GM21515 (cell line): ENCODE measurements around the gene RAMP1.
A peak's percentile ranks its signal among the peaks of the same experiment; 100 is the strongest.

Source experiments
- ATAC-seq: cut with Tn5 transposase; IDR thresholded peaks from one replicate; pipeline ENCODE4 v1.9.1; 2021; ENCODE audit not compliant: unreplicated experiment

Gene RAMP1

GRCh38 chr2:237913193-237913917 is 53.9 kb downstream of the RAMP1 start:
- ATAC-seq, result no peak

DNA sequence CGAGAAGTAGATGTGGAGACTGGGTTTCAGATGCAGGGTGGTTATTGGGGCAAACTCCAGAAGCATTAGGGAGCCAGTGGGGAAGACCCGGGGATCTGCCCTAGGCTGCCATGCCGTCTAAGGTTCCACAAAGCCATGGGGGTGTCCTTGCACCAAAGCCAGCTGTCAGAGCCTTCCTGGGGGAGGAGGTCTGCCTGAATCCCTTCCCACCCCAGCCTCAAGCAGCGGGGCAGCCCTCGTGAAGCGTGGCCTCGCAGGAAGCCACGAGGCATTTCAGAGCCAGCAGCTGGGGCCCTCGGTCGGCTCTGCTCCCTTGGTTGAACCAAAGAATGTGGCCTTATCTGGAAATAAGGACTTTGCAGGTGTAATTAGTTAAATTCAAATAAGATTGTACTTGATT is 56.2 kb downstream of the RAMP1 start:
- no peak for ATAC-seq

DNA sequence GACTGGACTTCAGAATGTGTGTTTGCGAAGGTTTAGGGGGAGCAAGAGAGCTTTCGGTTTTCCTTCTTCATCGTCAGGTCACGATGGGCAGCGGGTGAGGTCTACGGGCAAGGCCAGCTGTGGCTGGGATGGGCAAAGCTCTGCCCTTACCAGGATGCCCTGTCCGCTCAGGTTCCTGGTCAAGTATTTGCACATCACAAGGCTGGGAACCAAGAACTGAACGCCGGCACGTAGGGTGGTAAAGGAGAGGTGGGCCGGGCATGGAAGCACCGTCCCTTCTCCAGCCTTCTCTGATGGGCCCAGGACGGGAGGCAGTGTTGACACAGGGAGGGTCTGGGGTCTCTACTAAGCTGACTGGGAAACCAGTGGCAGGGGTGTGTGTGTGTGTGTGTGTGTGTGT is 56.9 kb downstream of the RAMP1 start:
- ATAC-seq, result no peak

DNA sequence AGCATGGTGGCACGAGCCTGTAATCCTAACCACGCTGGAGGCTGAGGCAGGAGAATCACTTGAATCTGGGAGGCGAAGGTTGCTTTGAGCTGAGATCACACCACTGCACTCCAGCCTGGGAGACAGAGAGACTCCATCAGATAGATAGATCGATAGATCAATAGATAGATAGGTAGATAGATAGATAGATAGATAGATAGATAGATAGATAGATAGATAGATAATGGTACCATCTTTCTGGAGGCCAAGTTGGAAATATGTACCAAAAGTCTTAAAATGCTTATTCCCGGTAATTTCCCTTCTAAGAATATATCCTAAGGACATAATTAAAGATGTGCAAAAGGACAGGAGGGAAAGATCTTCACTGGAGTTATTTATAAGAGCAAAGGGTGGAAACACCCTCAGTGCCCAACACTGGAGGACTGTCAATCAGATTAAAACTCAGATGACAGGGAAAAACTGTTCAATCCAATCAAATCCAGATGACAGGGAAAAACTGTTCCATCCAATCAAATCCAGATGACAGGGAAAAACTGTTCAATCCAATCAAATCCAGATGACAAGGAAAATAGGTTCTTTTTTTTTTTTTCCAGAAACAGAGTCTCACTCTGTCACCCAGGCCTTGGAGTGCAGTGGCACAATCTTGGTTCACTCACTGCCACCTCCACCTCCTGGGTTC is 58.4 kb downstream of the RAMP1 start:
- no peak for ATAC-seq

- ATAC-seq, result no peak
Measured at GRCh38 chr2:237919593-237919992, 60.2 kb downstream of the RAMP1 start.

DNA sequence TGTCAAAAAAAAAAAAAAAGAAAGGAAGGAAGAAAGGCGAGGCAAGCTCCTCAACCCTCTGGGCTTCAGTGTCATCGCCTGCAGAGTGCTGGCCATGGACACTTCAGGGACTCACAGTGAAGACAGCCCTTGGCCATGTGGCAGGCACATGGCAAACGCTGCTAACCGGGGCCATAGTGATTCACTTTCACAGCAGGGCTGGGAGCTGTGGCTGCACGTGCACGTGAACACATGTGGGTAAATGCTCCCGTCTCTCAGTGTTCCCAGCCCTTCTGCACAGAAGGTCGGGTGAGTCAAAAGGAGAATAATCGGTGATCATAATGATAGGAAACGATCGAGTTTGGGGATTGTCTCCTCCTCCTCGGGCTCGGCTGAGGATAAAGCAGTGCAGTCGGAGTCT is 61.2 kb downstream of the RAMP1 start:
- ATAC-seq, result no peak

DNA sequence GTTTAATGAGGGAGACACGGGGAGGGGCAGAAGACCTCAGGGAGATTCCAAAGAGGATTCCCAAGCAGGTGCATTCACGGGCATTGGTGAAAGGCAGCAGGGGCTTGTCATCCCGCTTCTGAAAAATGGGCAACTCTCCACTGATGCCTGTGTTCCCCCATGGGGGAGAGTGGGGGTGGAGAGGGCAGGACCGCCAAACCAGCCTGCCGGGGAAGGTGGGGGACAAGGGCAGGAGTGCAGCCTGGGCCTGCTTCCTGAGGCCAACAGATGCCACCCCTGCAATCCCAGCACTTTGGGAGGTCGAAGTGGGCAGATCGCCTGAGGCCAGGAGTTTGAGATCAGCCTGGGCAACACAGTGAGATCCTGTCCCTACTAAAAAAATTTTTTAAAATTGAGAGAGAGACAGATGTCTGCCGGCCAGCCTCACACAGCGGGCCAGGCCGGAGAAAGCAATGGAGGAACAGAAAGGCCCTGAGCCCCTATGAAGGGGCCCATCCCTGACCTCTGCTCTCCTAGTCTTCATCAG is 62.6 kb downstream of the RAMP1 start:
- no peak for ATAC-seq

DNA sequence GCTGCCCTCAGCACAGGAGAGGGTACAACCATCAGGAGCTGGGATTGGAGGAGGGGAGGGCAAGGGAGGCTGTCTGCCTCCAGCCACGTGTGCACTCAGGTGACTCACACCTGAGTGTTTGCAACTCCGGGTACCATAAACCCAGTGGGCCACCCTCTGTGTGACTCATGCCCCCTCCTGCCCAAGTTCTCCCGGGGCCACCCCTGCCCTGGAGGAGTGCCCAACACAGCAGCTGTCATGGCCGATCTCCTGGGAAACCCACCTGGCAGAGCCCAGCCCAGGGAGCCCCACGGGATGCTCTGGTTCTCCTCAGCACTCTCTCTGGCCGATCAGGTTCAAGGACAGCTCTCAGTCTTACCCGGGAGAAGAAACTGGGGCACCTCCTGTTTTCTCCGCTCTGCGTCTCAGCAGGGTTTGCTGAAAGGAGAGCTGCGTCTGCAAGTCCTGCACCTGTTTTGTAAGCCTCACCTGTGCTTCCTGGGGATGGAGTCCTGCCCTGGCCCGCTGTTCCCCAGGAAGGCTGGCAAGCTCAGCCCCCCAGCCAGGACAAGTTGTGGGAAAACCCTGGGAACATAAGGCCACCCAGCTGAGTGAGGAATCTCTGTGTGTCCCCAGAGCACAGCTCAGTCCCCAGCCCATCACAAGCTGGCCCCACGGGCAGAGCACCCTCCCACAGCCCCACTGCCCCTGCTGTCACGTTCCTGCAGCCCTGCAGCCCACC is 63.4 kb downstream of the RAMP1 start:
- ATAC-seq, result no peak

GRCh38 chr2:237923481-237924163 is 64.2 kb downstream of the RAMP1 start:
- peak; percentile 88 for ATAC-seq

DNA sequence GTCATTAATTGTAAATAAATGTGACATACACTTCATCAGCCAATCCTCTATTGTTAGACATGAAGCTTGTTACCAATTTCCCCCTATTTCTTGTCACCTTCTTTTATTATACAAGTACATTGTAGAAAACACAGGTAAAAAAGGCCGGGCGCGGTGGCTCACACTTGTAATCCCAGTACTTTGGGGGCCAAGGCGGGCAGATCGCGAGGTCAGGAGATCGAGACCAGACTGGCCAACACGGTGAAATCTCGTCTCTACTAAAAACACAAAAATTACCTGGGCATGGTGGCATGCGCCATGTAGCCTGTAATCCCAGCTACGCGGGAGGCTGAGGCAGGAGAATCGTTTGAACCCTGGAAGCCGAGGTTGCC is 64.7 kb downstream of the RAMP1 start:
- no peak for ATAC-seq

DNA sequence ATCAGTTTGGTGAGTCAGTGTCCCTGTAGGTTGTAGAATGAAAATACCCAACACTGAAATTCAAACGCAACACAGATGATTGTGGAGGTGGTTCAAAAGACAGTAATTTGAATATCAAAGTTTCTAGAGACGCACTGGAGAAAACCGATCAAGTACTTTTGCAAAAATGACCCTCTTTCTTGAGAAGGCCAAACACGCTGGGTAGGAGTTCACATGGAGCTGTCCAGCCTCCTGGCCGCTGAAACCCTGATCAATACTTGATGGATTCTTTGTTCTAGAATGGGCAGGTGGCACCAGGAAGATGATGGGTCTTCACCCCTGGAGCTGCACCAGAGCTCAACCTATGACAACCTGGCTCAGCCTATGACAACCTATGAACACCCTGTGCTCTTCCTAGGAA is 67.7 kb downstream of the RAMP1 start:
- no peak for ATAC-seq

- no peak for ATAC-seq
Measured at GRCh38 chr2:237927986-237928385, 68.6 kb downstream of the RAMP1 start.

GRCh38 chr2:237929979-237930378 is 70.6 kb downstream of the RAMP1 start:
- ATAC-seq, result no peak

GRCh38 chr2:237931205-237931721 is 71.8 kb downstream of the RAMP1 start:
- no peak for ATAC-seq

DNA sequence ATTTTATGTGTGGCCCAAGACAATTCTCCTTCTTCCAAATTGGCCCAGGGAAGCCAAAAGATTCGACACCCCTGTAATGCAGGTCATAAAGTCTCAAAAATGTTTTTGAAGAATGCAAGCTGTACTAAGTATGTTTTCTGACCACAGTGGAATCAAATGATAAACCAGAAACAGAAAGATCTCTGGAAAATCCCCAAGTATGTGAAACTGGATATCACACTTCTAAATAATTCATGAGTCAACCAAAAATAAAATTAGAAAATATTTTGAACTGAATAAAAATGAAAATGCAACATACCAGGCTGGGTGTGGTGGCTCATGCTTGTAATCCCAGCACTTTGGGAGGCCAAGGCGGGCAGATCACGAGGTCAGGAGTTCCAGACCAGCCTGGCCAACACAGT is 73.3 kb downstream of the RAMP1 start:
- ATAC-seq, result no peak

DNA sequence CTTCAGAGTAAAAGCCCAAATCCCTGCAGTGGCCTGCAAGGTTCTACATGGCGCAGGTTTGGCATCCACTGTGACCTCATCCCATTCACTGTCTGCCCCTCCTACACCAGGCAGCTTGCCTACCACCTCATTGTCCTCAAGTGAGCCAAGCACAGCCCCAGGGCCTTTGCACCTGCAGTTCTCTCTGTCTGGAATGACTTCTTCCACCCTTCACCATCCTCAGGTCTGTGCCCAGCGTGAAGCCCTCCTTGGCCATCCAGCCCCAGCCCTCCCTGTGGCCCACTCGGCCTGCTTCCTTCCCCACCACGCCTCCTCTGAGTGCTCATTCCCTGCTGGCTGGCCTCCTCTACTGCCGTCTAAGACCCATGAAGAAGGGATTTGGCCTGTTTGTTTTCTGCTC is 74.8 kb downstream of the RAMP1 start:
- ATAC-seq, result no peak

DNA sequence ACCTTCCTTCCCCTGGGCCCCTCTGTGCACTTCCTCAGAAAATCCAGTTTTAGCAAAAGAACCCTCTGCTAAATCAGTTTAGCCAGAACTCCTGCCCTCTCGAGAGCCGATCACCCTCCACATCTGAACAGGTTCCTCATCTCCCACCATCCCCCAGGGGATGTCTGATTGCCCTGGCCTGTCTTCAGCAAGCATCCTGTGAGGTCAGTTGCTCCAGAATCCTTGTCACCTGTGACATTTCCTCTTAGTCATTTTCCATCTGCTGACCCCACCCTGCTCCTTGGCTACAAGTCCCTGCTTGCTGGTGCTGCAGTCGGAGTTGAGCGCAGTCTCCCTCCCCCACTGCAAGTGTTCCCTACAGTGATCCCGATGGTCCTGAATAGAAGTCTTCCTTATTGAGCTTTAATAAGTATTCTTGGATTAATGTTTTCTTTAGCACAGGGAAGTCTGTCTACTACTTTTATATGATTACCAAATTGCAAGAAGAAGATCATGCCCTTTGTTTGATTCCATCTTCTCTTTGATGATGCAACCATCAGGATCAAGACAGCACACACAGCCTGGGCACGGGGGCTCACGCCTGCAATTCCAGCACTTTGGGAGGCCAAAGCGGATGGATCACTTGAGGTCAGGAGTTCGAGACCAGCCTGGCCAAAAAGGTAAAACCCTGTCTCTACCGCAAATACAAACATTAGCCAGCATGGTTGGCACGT is 76.5 kb downstream of the RAMP1 start:
- ATAC-seq, result no peak

- no peak for ATAC-seq
Measured at GRCh38 chr2:237939251-237939650, 79.8 kb downstream of the RAMP1 start.

DNA sequence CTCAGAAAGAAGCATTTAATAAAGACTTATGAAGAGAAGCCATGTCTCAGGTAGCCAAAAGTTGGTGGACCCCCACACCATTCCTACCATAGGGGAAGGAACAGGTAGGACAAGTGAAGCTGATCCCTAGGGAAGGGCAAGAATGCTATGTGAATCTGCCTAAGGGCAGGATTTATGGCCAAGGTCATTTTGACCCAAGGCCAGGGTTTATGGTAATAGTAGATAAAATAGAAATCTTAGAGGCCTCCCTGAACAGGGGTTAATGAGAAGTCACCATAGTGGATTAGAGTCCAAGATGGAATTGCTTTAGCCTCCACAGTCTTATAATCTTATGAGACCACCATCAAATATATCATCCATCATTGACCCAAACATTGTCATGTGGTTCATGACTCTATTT is 81.4 kb downstream of the RAMP1 start:
- ATAC-seq, result no peak

DNA sequence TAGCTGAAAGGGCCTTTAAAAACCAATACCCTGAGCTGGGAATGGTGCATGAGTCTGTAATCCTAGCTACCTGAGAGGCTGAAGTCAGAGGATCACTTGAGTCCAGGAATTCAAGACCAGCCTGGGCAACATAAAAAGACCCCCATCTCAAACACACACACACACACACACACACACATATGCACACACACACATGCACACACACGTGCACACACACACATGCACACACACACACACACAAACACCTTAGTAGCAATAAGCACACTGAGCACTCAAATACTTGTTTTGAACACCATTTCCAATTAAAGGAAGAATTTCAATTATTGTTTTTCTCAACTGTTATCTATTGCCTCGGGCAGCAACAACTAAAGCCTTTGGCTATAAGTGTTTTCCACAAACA is 81.8 kb downstream of the RAMP1 start:
- ATAC-seq, result no peak

GRCh38 chr2:237942513-237942899 is 83.1 kb downstream of the RAMP1 start:
- no peak for ATAC-seq
